ENCODE measurements around the gene PLPP4.

Gene PLPP4

DNA sequence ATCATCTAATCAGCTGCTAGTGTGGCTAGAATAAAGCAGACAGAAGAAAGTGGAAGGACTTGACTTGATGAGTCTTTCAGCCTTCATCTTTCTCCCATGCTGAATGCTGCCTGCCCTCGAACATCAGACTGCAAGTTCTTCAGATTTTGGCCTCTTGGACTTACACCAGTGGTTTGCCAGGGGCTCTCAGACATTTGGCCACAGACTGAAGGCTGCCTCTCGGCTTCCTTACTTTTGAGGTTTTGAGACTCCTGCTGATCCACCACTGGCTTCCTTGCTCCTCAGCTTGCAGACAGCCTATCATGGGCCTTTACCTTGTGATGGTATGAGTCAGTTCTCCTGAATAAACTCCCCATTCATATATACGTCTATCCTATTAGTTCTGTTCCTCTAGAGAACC lies 26.0 kb downstream of the PLPP4 start:
- Histone ChIP-seq H3K27ac (ENCODE audit: extremely low read depth, low read depth, low read length) (no peak overlapping the region), H3K4me1 (ENCODE audit: control insufficient read depth, insufficient read depth, low read length) (no peaks in the 10 kb centered on the region), H3K9me3 (ENCODE audit: control insufficient read depth, insufficient read depth, low read depth, low read length) (no peaks in the 10 kb centered on the region), H3K4me3 (ENCODE audit: low read depth, low read length) (no peak overlapping the region), H3K36me3 (ENCODE audit: control insufficient read depth in 2 of 2, insufficient read depth in 1 of 2, low read length in 2 of 2) (no peaks in the 10 kb centered on the region)
- TF ChIP-seq, protein P1, sequence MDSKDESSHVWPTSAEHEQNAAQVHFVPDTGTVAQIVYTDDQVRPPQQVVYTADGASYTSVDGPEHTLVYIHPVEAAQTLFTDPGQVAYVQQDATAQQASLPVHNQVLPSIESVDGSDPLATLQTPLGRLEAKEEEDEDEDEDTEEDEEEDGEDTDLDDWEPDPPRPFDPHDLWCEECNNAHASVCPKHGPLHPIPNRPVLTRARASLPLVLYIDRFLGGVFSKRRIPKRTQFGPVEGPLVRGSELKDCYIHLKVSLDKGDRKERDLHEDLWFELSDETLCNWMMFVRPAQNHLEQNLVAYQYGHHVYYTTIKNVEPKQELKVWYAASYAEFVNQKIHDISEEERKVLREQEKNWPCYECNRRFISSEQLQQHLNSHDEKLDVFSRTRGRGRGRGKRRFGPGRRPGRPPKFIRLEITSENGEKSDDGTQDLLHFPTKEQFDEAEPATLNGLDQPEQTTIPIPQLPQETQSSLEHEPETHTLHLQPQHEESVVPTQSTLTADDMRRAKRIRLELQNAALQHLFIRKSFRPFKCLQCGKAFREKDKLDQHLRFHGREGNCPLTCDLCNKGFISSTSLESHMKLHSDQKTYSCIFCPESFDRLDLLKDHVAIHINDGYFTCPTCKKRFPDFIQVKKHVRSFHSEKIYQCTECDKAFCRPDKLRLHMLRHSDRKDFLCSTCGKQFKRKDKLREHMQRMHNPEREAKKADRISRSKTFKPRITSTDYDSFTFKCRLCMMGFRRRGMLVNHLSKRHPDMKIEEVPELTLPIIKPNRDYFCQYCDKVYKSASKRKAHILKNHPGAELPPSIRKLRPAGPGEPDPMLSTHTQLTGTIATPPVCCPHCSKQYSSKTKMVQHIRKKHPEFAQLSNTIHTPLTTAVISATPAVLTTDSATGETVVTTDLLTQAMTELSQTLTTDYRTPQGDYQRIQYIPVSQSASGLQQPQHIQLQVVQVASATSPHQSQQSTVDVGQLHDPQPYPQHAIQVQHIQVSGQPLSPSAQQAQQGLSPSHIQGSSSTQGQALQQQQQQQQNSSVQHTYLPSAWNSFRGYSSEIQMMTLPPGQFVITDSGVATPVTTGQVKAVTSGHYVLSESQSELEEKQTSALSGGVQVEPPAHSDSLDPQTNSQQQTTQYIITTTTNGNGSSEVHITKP (tag by site-specific recombination; IDR thresholded peaks at IDR 0.05): no peak
- TF ChIP-seq PRDM1 (tag by site-specific recombination; IDR thresholded peaks at IDR 0.05) (no peak), PATZ1 (tag by site-specific recombination; IDR thresholded peaks at IDR 0.05) (no peak), ZFP41 (tag by site-specific recombination; IDR thresholded peaks at IDR 0.05; ENCODE audit: borderline replicate concordance) (no peak), ZNF629 (tag by site-specific recombination; IDR thresholded peaks at IDR 0.05) (no peak), ZNF155 (tag by site-specific recombination; IDR thresholded peaks at IDR 0.05) (no peak), ZNF302 (tag by site-specific recombination; IDR thresholded peaks at IDR 0.05; ENCODE audit: low read depth) (no peak)
- TF ChIP-seq, protein P2, sequence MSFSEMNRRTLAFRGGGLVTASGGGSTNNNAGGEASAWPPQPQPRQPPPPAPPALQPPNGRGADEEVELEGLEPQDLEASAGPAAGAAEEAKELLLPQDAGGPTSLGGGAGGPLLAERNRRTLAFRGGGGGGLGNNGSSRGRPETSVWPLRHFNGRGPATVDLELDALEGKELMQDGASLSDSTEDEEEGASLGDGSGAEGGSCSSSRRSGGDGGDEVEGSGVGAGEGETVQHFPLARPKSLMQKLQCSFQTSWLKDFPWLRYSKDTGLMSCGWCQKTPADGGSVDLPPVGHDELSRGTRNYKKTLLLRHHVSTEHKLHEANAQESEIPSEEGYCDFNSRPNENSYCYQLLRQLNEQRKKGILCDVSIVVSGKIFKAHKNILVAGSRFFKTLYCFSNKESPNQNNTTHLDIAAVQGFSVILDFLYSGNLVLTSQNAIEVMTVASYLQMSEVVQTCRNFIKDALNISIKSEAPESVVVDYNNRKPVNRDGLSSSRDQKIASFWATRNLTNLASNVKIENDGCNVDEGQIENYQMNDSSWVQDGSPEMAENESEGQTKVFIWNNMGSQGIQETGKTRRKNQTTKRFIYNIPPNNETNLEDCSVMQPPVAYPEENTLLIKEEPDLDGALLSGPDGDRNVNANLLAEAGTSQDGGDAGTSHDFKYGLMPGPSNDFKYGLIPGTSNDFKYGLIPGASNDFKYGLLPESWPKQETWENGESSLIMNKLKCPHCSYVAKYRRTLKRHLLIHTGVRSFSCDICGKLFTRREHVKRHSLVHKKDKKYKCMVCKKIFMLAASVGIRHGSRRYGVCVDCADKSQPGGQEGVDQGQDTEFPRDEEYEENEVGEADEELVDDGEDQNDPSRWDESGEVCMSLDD (tag by site-specific recombination; IDR thresholded peaks at IDR 0.05): no peak
- CTCF ChIA-PET: no interaction called here
- POLR2A ChIA-PET: no interaction called here

DNA sequence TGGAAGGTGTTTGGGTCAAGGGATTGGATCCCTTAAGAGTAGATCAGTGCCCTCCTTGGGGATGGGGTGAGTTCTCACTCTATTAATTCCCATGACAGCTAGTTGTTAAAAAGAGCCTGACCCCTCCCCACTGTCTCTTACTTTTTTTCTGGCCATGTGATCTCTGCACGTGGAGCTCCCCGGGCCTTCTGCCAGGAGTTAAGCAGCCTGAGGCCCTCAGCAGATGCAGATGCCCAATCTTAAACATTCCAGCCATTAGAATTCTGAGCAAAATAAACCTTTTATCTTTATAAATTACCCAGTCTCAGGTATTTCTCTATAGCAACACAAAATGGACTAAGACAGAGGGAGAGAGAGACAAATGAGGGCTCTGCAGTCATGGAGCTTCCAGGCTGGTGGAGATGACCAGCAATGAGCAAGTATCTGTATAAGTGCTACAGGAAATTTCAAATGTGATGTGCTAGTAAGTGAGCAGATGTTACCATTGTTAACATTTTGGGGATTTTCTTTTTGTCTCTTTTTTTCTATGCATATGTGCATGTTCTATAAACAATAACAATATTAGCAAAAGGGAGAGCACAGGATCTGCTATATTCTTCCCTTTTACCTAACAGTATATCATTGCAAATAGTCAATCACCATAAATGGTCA lies 26.7 kb downstream of the PLPP4 start:
- ChIA-PET CTCF (no interaction called here), POLR2A (no interaction called here)
- Histone ChIP-seq H3K36me3 (ENCODE audit: control insufficient read depth in 2 of 2, insufficient read depth in 1 of 2, low read length in 2 of 2) (no peaks in the 10 kb centered on the region), H3K4me1 (ENCODE audit: control insufficient read depth, insufficient read depth, low read length) (no peaks in the 10 kb centered on the region), H3K9me3 (ENCODE audit: control insufficient read depth, insufficient read depth, low read depth, low read length) (no peaks in the 10 kb centered on the region), H3K27ac (ENCODE audit: extremely low read depth, low read depth, low read length) (no peak overlapping the region), H3K4me3 (ENCODE audit: low read depth, low read length) (no peak overlapping the region)
- no peak for TF ChIP-seq ZBTB1 (tag by site-specific recombination; IDR thresholded peaks at IDR 0.05)
- no peak for TF ChIP-seq ZNF629 (tag by site-specific recombination; IDR thresholded peaks at IDR 0.05)
- TF ChIP-seq IKZF3 (tag by site-specific recombination; IDR thresholded peaks at IDR 0.05): no peak

GRCh38 chr10:120485946-120486345 lies 28.9 kb downstream of the PLPP4 start:
- H3K36me3 ChIP-seq (ENCODE audit: control insufficient read depth in 2 of 2, insufficient read depth in 1 of 2, low read length in 2 of 2): no peaks in the 10 kb centered on the region
- no peaks in the 10 kb centered on the region for H3K4me1 ChIP-seq (ENCODE audit: control insufficient read depth, insufficient read depth, low read length)
- CTCF ChIA-PET: interaction anchor here (1.1 kb wide), 1 partner anchor 12 kb away, joined by 6 read pairs; no protein-coding TSS in a partner anchor
- POLR2A ChIA-PET: interaction anchor here (0.5 kb wide), 1 partner anchor 9 kb away, joined by 4 read pairs; no protein-coding TSS in a partner anchor
- TF ChIP-seq ZNF274 (IDR thresholded peaks at IDR 0.05; ENCODE audit: low read length) (no peak), ZNF274 (tag by site-specific recombination; IDR thresholded peaks at IDR 0.05; ENCODE audit: borderline replicate concordance) (no peak), ZNF555 (tag by site-specific recombination; conservative IDR thresholded peaks at IDR 0.05) (no peak), ZNF2 (tag by site-specific recombination; IDR thresholded peaks at IDR 0.05) (no peak), GFI1B (tag by site-specific recombination; IDR thresholded peaks at IDR 0.05) (no peak), SP3 (tag by site-specific recombination; IDR thresholded peaks at IDR 0.05) (no peak), ZBTB44 (tag by site-specific recombination; IDR thresholded peaks at IDR 0.05) (no peak), ZNF549 (tag by site-specific recombination; IDR thresholded peaks at IDR 0.05) (no peak), ZNF624 (tag by site-specific recombination; IDR thresholded peaks at IDR 0.05) (no peak)
- TF ChIP-seq, protein P3, sequence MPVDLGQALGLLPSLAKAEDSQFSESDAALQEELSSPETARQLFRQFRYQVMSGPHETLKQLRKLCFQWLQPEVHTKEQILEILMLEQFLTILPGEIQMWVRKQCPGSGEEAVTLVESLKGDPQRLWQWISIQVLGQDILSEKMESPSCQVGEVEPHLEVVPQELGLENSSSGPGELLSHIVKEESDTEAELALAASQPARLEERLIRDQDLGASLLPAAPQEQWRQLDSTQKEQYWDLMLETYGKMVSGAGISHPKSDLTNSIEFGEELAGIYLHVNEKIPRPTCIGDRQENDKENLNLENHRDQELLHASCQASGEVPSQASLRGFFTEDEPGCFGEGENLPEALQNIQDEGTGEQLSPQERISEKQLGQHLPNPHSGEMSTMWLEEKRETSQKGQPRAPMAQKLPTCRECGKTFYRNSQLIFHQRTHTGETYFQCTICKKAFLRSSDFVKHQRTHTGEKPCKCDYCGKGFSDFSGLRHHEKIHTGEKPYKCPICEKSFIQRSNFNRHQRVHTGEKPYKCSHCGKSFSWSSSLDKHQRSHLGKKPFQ (tag by site-specific recombination; IDR thresholded peaks at IDR 0.05): no peak
- H3K4me3 ChIP-seq (ENCODE audit: low read depth, low read length): no peak overlapping the region
- H3K9me3 ChIP-seq (ENCODE audit: control insufficient read depth, insufficient read depth, low read depth, low read length): no peaks in the 10 kb centered on the region
- no peak overlapping the region for H3K27ac ChIP-seq (ENCODE audit: extremely low read depth, low read depth, low read length)

Measured in HEK293 (cell line).